Ureter (tissue), 1 donor: ENCODE data around the gene POPDC2. TPM values are rescaled to one million over a fixed set of nuclear protein-coding genes. Genes with fewer than 3 reads are reported as not detected.
"Not testable (repeated sequence)": the region's sequence is repeated elsewhere in the genome, so short reads cannot be mapped to it uniquely, and the experiment has no call there.

ENCODE experiments used
- DNase-seq: peaks from one replicate; pipeline ENCODE4 v3.0.0-alpha.2; 2020; ENCODE audit warnings: low spot score
- total RNA-seq: library from RNA; stranded (reverse); gene quantifications from one replicate; pipeline ENCODE4 v1.2.4, GENCODE V29; 2023
- donor health status: DM: yes; HTN: yes; CAD: no.

The POPDC2 gene, protein sequence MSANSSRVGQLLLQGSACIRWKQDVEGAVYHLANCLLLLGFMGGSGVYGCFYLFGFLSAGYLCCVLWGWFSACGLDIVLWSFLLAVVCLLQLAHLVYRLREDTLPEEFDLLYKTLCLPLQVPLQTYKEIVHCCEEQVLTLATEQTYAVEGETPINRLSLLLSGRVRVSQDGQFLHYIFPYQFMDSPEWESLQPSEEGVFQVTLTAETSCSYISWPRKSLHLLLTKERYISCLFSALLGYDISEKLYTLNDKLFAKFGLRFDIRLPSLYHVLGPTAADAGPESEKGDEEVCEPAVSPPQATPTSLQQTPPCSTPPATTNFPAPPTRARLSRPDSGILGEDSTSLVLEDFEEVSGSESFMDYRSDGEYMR
- total RNA-seq: 13.9 TPM

DNA sequence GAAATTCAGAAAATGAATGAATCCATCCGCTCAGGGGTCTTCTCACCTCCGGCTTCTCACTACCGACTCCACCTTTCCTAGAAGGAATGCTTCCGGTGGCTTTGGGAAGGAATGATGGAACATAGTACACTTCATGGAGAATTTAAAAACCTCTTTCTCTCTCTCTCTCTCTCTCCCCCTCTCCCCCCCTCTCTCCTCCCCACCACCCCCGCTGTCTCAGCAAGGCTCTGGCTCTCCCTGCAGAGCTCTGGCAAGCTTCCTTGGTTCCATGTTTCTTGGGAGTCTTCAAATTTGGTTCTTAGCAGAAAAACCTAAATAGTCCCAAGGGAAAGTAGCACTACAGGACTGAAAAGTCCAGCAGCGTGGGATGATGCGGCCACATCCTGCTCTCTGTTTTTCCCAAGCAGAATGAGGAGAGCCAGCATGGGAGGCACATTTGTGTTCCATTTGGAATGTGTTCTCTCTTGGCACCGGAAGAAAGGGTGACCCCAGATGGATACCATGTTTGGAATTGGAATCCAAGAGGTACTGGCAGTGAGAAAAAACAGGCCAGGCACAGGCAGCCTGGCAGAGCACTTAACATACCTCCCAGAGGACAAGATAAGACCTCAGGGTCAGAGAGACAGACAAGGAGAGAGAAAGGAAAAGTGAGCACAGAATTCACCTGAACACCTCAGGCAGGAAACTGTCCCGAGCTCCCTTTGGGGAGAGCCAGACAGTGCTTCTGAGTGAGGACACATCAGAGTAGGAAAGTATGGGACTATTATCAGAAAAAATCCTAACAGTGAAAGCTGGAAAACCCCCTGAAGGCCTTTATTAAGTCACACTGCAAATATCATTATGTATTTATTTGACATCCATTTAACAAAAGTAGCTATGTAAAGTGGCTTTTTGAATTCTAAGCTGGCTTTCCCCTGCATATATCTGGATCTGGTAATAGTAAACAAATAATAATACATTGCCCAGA is at the start of gene POPDC2:
Gene POPDC2 (minus strand): TSS at position 116 of the 967 bp plus-strand sequence. CDS start 166 bp downstream, outside the sequence.
- DNase-seq: no peak

- DNase-seq: no peak
Measured at GRCh38 chr3:119703820-119704531, 43.6 kb upstream of the POPDC2 start.

DNA sequence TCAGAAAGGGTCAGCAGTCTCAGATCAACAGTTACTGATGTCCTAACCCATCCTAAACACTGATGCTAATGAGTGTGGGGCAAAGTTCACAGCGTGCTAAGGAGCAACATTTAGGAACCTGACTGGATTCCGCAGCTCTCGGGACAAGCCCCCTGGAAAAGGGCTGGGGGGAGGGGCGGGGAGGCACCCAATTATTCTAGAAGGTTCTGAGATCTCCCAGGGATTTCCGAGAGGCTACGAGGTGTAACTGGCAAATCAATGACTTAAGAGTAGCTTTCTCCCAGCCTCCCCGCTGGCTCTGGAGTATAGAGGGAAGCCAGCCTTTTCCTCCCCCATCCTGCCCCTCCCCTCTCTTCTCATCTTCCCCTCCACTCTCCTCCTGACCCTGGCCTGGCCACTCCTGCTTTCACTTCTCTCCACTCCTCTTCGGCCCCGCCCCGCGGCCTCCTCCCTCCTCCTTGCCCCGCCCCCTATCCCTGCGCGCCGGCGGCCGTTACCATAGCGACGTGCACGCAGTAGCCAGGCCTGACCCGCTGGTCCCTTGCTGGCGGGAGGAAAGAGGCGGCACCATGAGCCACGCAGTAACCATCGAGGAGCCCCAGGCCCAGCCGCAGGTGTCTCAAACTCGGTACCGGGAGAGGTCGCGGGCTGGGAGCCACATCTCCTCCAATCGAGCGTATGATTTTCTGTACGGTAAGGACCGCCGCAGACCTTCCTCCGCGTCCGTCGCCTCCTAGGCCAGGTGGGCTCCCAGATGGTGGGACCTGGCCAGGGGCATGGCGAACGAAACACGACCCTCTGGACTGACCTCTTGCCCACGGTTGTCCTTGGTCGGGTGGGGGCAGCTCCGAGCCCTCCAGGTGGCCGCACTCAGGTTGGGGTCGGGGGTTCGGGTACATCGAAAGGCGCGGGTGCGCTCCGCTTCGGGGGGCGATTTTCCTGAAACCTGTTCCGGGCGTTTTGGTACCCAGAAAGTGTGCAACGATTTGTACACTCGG is 42.4 kb upstream of the POPDC2 start, which contains the start of gene CFAP91:
Gene CFAP91 (plus strand): TSS at position 493 of the 998 bp plus-strand sequence. CDS start 77 bp downstream, at position 570.
- DNase-seq: peak; percentile 97

- no peak for DNase-seq
Measured at GRCh38 chr3:119700920-119701734, 40.7 kb upstream of the POPDC2 start.

DNA sequence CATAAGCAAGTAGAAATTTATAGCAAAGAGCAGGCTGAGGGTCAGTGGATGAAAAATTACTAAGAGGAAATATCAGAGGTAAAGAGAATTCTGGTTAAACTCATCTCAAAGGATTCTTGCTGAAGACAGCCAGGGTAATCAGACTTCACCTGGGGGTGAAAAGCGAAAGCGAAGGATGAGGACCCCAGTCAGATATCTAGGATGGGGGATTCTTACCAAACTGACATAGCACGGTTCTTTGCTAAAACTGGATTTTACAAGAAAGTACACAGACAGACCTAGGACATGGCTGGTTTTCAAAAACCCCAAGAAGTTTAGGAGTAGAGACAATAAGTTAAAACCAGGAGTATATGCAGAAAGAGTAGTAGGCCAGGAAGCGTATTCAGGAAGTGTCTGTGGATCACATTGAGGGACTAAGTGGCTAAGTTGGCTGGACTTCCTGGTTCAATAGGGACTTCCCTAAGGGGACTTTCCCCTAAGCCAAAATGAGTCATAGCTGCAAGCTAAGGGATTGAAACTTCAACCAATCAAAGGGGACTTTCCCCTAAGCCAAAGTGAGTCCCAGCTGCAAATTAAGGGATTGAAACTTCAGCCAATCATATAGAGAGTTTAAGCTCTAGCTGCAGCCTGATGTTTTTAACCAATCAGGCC is 40.0 kb upstream of the POPDC2 start:
- DNase-seq: no peak

DNA sequence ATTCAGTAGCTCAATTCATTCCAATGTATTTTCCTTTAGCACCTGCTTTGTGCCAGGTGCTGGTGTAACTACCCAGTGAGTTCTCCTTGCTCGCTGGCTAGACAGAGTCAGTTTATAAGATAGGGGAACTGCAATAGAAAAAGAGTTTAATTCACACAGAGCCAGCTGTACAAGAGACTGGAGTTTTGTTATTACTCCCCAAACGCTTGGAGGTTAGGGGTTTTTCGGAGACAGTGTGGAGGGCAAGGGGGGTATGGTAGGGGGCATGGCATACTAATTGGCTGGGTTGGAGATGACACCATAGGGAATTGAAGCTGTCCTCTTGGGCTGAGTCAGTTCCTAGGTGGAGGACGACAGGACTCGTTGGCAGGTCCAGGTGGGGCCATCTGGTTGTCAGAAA is 37.0 kb upstream of the POPDC2 start:
- no peak for DNase-seq

- DNase-seq: no peak
Measured at GRCh38 chr3:119695480-119695879, 35.1 kb upstream of the POPDC2 start.

GRCh38 chr3:119690043-119690656 is 29.8 kb upstream of the POPDC2 start:
- DNase-seq: no peak

GRCh38 chr3:119683421-119683820 is 23.0 kb upstream of the POPDC2 start:
- DNase-seq: no peak

DNA sequence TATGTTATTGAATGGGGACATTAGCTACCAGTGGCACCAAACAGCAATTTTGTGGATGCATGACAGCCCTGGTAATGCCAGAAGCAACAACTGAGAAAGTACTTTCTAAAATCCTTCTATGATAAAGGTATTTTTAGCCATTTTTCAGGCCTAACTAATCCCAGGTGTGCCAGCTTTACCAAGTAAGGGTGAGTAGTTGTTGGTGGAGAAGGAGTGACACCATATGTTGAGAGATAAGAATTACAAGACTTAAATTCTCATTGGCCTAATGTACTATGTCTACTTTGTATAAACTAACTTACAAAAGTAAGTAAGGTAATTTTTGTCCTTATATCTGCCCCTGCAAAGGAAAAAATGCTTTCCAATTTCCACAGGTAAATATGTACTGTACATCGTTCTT is 20.9 kb upstream of the POPDC2 start:
- no peak for DNase-seq

DNA sequence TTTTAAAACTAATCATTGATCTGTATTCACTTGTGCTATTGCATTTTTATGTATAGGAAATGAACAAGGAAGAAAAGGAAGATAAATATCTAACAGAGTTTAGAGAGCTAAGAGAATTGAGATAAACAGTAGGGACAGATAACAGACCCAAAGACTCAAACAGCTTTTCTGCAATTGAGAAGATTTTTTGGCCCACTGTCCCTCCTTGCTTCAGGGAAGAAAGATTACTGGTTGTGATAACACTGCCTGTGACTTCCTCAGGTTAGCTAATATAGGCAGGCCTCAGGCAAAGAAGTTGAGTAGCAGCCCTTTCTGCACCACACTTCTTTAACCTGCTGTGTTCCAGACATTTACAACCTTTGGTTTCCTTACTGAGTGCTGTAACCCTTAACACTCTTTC is 19.5 kb upstream of the POPDC2 start:
- no peak for DNase-seq

DNA sequence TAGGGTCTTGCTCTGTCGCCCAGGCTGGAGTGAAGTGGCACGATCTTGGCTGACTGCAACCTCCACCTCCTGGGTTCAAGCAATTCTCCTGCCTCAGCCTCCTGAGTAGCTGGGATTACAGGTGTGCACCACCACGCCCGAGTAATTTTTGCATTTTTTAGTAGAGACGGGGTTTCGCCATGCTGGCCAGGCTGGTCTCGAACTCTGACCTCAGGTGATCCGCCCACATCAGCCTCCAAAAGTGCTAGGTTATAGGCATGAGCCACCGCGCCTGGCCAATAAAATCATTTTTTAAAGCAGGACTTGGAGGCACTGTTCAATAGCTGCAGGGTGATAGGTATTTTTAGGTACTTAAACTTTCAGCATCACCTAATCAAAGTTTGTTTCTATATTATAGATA is 17.8 kb upstream of the POPDC2 start:
- not testable (repeated sequence) for DNase-seq

- no peak for DNase-seq
Measured at GRCh38 chr3:119677641-119677934, 17.2 kb upstream of the POPDC2 start.

GRCh38 chr3:119676771-119677640 is 16.6 kb upstream of the POPDC2 start, which contains the start of gene COX17:
TSS of gene COX17 (minus strand) at chr3:119677406. CDS start at chr3:119677310, 96 bp downstream.
- DNase-seq: peak; percentile 96

GRCh38 chr3:119676020-119676419 is 15.6 kb upstream of the POPDC2 start:
- DNase-seq: no peak

DNA sequence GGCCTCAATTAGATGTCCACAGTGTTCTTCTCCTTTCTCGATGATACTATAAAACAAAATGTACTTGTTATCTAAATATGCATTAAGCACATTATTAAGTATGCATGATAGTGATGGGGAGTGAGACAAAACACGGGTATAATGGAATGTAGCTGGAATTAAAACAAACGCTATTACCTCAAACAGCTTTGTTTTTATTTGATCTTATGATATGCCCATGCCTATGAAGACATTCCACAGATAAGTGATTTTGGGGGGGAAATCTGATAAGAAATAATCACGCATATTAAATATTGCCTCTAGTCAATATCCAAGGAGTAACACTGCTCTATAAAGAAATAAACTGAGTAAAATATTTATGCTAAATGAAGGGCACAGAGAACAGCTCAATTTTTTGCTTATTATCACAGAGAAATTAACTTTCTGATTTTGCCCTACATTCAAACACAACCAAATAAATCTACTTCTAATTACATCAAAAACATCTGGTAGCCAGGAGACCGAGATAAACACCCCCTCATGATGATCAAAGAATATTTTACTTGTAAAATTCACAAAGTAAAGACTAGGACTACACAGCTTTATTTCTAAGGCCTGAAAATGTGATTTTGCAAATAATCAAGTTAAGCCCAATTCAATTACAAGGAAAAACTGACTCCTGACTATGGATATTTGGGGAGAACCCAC is 14.9 kb upstream of the POPDC2 start:
- DNase-seq: no peak

GRCh38 chr3:119673875-119674274 is 13.5 kb upstream of the POPDC2 start:
- no peak for DNase-seq
